Central memory CD8-positive, alpha-beta T cell (primary cell): ENCODE data around the gene STK32C.

ENCODE experiments used
- ATAC-seq: fragments of 150-1000 bp; cut with Tn5 transposase; replicated peaks from 2 replicates; pipeline ENCODE4 v1.10.0; 2022; ENCODE audit warnings: mild to moderate bottlenecking, moderate FRiP score, moderate number of reproducible peaks; ENCODE audit not compliant: poor library complexity, severe bottlenecking; ENCODE audit errors: extremely low read depth
- DNase-seq, 2 donors: peaks; one replicate each; pipeline ENCODE4 v3.0.0; 2021; ENCODE audit warnings: low spot score in 2 of 2
- H3K27ac Mint-ChIP-seq: one replicate; pipeline ENCODE4 v1.8.0; 2022; ENCODE audit warnings: low read depth, mild to moderate bottlenecking, moderate library complexity, mixed read lengths
- H3K27me3 Mint-ChIP-seq: one replicate; pipeline ENCODE4 v1.8.0; 2022; ENCODE audit warnings: mixed read lengths
- H3K36me3 Mint-ChIP-seq: one replicate; pipeline ENCODE4 v1.8.0; 2022; ENCODE audit warnings: mild to moderate bottlenecking, moderate library complexity, mixed read lengths; ENCODE audit not compliant: insufficient read depth
- H3K4me1 Mint-ChIP-seq: one replicate; pipeline ENCODE4 v1.8.0; 2022; ENCODE audit warnings: mixed read lengths
- H3K4me3 Mint-ChIP-seq: one replicate; pipeline ENCODE4 v1.8.0; 2022; ENCODE audit warnings: mild to moderate bottlenecking, moderate library complexity, mixed read lengths
- H3K9me3 Mint-ChIP-seq: one replicate; pipeline ENCODE4 v1.8.0; 2022; ENCODE audit warnings: mixed read lengths

STK32C gene

GRCh38 chr10:132234860-132235259 is 72.9 kb downstream of the STK32C start:
- Mint-ChIP-seq H3K36me3 (no peaks in the 10 kb centered on the region), H3K27ac (no peak overlapping the region), H3K4me3 (no peak overlapping the region), H3K9me3 (no peaks in the 10 kb centered on the region), H3K27me3 (no peaks in the 10 kb centered on the region), H3K4me1 (peaks cover 21% of the 10 kb centered on the region)
- DNase-seq = no peak
- ATAC-seq = no peak

DNA sequence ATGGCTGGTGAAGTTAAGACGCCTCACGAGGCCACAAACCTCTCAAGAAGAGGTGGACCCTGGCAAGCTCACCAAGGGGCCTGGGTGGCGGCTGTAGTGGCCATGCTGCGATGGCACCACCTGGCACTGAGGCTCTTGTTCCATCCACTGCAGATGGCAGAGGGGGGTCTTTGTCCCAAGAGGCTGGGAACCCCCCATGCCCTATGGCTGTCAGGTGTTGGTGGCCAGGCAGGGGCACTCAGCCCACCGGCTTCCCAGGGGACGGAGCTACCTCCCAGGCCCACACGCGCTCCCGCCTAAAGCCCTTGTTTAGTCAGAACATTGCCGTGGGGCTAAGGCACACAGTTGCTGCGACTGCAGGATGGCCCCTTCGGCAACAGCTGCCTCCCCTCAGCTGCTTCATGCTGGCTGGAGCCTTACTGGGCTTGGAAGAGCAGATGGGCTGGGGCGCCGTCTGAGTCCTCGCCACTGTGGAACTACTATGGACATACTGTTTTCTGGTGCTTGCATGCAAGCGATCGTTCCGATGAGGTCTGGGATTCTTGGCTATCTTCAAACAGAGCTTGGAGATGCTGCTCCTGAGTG is 74.2 kb downstream of the STK32C start:
- no peak overlapping the region for H3K4me3 Mint-ChIP-seq

DNA sequence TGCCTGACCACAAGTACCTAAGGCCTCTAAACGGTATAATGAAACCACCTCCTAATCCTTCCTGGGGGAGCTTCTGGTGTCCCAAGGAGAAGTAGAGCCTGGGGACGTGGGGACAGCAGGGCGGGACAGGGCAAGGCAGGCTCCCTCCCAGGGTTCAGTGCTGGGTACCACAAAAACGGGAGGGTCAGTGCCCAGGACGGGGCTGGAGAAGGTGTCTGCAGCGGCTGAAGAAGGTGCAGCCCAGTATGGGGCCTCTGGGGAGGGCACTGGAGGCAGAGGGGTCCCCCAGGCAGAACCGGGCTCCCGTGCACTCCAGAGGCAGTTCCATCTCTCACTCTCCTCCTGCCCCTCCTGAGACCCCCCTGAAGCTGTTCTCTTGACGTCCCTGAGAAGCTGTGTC is 74.8 kb downstream of the STK32C start:
- Mint-ChIP-seq H3K4me3 (no peak overlapping the region), H3K36me3 (no peaks in the 10 kb centered on the region), H3K27ac (no peak overlapping the region), H3K4me1 (peaks cover 21% of the 10 kb centered on the region), H3K9me3 (no peaks in the 10 kb centered on the region), H3K27me3 (no peaks in the 10 kb centered on the region)
- ATAC-seq (no peak), DNase-seq (no peak)

More for the DNA sequence above, 74.2 kb downstream of the STK32C start:
- Mint-ChIP-seq H3K27me3 (no peaks in the 10 kb centered on the region), H3K9me3 (no peaks in the 10 kb centered on the region), H3K4me1 (peaks cover 26% of the 10 kb centered on the region), H3K27ac (no peak overlapping the region), H3K36me3 (no peaks in the 10 kb centered on the region)
- DNase-seq = no peak
- no peak for ATAC-seq

DNA sequence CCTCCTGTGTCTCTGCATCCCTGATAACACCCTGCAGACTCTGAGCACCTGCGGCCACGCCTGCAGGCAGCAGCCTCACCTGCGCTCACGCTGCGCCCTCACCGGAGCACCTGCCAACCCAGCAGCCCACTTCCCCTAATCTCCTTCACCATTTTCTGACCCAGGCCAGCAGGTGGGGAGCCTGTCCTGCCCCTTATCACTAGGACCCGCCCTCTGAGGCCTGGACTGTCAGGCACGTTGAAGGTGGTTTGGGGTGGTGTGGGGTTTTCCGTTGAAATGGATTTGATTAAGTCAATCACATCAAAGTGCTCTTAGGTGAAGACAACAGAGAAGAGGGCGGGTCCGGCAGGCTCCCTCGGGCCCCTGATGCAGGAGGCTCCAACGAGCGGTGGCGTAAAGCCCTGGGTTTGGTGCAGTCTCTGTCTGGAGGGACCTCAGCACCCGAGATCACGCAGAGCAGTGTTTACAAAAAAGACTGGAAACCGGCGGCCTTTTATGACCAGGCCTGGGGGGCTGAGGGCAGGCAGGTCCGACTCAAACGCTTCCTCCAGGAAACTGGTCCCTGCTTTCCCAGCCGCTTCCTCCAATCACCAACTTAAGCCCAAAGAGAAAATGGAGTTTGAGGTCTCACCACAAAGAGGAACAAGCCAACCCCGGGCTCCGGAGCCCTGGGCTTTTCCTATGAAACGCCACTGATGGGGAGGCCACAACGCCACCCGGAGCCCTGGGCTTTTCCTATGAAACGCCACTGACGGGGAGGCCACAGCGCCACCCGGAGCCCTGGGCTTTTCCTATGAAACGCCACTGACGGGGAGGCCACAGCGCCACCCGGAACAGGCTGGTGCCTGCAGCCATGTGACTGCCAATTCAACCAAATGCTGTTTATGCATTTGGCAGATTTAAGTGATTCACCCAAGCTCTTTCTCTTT is 75.5 kb downstream of the STK32C start:
- no peak for DNase-seq
- no peaks in the 10 kb centered on the region for H3K27me3 Mint-ChIP-seq
- ATAC-seq = peak; percentile 14
- H3K4me1 Mint-ChIP-seq = peaks cover 21% of the 10 kb centered on the region
- no peak overlapping the region for H3K4me3 Mint-ChIP-seq
- H3K9me3 Mint-ChIP-seq = no peaks in the 10 kb centered on the region
- H3K36me3 Mint-ChIP-seq = no peaks in the 10 kb centered on the region
- H3K27ac Mint-ChIP-seq = no peak overlapping the region

DNA sequence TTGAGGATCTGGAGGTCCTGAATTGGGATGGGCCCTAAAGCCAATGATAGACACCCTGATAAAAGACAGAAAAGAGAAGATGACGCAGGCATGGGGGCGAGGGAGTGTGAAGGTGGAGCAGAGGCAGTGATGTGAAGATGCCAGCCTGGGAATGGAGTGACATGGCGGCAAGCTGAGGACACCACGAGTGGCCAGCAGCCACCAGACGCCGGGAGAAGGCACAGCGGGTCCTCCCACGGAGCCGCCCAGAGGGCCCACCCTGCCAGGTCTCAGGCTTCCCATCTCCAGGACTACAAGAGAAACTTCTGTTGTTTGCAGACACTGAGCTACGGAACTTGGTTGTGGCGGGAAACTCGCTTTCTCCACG is 76.1 kb downstream of the STK32C start:
- no peaks in the 10 kb centered on the region for H3K27me3 Mint-ChIP-seq
- DNase-seq (no peak), ATAC-seq (no peak)
- H3K4me3 Mint-ChIP-seq = no peak overlapping the region
- no peak overlapping the region for H3K27ac Mint-ChIP-seq
- H3K9me3 Mint-ChIP-seq = no peaks in the 10 kb centered on the region
- H3K4me1 Mint-ChIP-seq = peaks cover 21% of the 10 kb centered on the region
- H3K36me3 Mint-ChIP-seq = no peaks in the 10 kb centered on the region

DNA sequence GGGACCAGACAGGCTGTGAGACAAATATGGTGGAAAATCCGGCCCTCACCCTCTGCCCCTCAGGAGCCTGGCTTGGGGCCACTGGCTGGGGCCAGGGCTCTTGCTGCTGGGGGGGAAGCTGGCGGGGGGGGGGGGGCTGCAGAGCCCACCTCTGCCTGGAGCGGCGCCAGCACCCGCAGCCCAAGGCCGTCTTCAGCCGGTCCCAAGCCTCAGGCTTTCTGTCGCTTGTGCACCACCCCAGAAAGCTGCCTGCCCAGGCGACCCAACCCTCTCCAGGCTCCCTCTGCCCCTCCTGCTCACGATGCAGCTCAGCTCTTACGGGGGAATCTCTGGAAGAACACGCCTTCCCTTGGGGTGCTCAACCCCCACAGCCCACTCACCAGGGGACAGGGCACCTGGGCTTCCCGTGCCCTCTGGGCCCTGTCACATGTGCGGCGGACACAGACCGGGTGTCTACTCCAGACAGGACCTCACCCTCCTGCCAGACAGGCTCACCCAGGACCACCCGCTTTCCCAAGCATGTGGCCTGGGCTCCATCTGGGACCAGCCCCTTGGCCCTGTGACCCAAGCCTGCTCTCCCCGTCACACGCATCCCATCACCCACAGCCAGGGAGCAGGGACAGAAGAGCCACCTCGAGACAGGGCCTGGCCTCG is 77.1 kb downstream of the STK32C start:
- DNase-seq (no peak), ATAC-seq (no peak)
- Mint-ChIP-seq H3K27ac (peak overlapping the region; percentile 86), H3K36me3 (no peaks in the 10 kb centered on the region), H3K4me3 (peak overlapping the region; percentile 78), H3K27me3 (no peaks in the 10 kb centered on the region), H3K9me3 (no peaks in the 10 kb centered on the region), H3K4me1 (peaks cover 21% of the 10 kb centered on the region)

GRCh38 chr10:132229834-132230556 is 77.8 kb downstream of the STK32C start:
- no peaks in the 10 kb centered on the region for H3K36me3 Mint-ChIP-seq
- H3K27me3 Mint-ChIP-seq = no peaks in the 10 kb centered on the region
- peaks cover 21% of the 10 kb centered on the region for H3K4me1 Mint-ChIP-seq
- DNase-seq = no peak
- H3K9me3 Mint-ChIP-seq = no peaks in the 10 kb centered on the region
- peak overlapping the region; percentile 86 for H3K27ac Mint-ChIP-seq
- peak; percentile 73 for ATAC-seq
- peak overlapping the region; percentile 78 for H3K4me3 Mint-ChIP-seq

GRCh38 chr10:132229096-132229495 is 78.7 kb downstream of the STK32C start:
- Mint-ChIP-seq H3K9me3 (no peaks in the 10 kb centered on the region), H3K4me1 (peaks cover 21% of the 10 kb centered on the region), H3K4me3 (no peak overlapping the region), H3K27ac (peak overlapping the region; percentile 86), H3K36me3 (no peaks in the 10 kb centered on the region), H3K27me3 (no peaks in the 10 kb centered on the region)
- DNase-seq (no peak), ATAC-seq (no peak)

DNA sequence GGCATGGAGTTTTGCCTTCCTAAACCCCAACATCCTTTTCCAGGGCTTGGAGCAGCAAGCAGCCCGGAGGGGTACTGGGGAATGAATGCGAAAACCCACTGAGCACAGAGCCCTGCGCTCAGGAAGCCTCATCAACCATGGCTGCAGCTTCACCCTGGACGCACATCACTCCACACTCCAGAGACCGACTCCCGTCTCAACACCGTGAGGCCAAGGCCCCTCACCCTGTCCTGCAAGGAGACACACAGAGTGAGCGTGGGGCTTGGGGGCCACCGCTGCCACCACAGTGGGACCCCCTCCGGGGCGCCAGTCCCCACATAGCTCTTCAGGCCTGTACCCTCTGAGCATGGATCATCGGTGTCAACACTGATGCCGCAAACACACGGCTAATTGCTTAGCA is 79.1 kb downstream of the STK32C start:
- H3K9me3 Mint-ChIP-seq = no peaks in the 10 kb centered on the region
- peak overlapping the region; percentile 86 for H3K27ac Mint-ChIP-seq
- no peaks in the 10 kb centered on the region for H3K27me3 Mint-ChIP-seq
- H3K4me3 Mint-ChIP-seq = no peak overlapping the region
- H3K36me3 Mint-ChIP-seq = no peaks in the 10 kb centered on the region
- ATAC-seq (no peak), DNase-seq (no peak)
- peaks cover 24% of the 10 kb centered on the region for H3K4me1 Mint-ChIP-seq

DNA sequence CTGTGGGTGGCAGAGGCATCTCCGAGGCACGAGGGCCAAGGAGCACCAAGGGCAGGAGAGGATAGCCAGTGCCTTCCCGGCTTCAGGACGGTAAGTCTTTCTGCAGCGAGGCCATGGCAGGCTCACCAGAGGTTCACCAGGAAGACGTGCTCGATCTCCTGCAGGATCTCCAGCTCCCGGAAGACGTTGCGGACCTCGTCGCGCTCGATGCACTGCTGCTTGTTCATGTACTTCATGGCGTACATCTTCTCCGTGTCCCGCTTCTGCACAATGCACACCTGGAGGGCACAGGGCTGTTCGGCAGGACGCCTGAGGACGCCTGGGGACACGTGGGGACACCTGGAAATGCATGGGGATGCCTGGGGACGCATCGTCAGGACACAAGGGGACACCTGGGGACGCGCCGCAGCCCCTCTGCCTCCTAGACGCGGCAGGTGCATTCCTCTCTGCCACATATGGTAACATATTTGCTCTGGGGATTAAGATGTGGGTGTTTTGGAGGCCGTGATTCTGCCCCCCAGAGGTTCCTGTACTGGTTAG is 79.8 kb downstream of the STK32C start:
- Mint-ChIP-seq H3K9me3 (no peaks in the 10 kb centered on the region), H3K27me3 (no peaks in the 10 kb centered on the region), H3K27ac (no peak overlapping the region), H3K36me3 (no peaks in the 10 kb centered on the region), H3K4me1 (peaks cover 22% of the 10 kb centered on the region), H3K4me3 (no peak overlapping the region)
- DNase-seq (no peak), ATAC-seq (no peak)

- Mint-ChIP-seq H3K27me3 (no peaks in the 10 kb centered on the region), H3K4me1 (peaks cover 19% of the 10 kb centered on the region), H3K27ac (no peak overlapping the region), H3K9me3 (no peaks in the 10 kb centered on the region), H3K36me3 (no peaks in the 10 kb centered on the region), H3K4me3 (no peak overlapping the region)
- no peak for DNase-seq
- no peak for ATAC-seq
These were observed 81.0 kb downstream of the STK32C start for GRCh38 chr10:132226586-132227405.

GRCh38 chr10:132225849-132226205 is 81.9 kb downstream of the STK32C start:
- ATAC-seq (no peak), DNase-seq (no peak)
- no peaks in the 10 kb centered on the region for H3K36me3 Mint-ChIP-seq
- no peak overlapping the region for H3K27ac Mint-ChIP-seq
- H3K4me1 Mint-ChIP-seq = peaks cover 16% of the 10 kb centered on the region
- no peaks in the 10 kb centered on the region for H3K27me3 Mint-ChIP-seq
- no peaks in the 10 kb centered on the region for H3K9me3 Mint-ChIP-seq
- no peak overlapping the region for H3K4me3 Mint-ChIP-seq
